Measurements from ENCODE around the gene CFAP61. TPM values are rescaled to one million over a fixed set of nuclear protein-coding genes. Genes with fewer than 3 reads are reported as not detected.

Gene CFAP61
- total and polyA plus RNA-seq, 2 experiments from 2014 or later, result 0.21 TPM; not detected in 1

DNA sequence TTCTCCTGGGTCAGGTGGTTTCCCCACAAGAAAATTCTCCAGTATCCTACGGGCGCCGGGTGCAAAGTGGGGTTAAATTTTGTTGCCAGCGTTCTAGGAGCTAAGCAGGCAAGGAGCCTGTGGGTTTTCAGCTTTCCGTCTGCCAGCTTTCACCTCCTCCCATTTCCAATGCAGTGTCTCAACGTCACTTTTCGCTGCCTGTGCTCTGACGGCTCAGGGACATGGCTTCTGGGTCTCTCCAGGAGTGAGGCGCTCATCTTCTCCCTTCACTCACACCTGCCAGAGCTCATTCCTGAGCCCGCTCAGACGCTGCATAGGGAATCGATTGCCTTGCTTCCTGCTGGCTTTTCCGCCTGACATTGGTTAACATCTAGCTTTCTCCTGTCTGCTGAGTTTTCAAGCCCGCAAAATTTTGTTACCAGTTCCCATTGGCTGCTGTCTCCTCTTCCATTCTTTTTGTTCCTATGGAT lies 42.5 kb upstream of the CFAP61 start:
- no peaks in the 10 kb centered on the region for H3F3A ChIP-seq (replicated peaks; ENCODE audit: low read depth)
- H3K9me3 Mint-ChIP-seq, result no peaks in the 10 kb centered on the region
- H4K20me1 ChIP-seq (replicated peaks; ENCODE audit: insufficient read depth), result no peaks in the 10 kb centered on the region
- peak overlapping the region; percentile 94 for H2AFZ ChIP-seq
- H3K79me2 ChIP-seq (replicated peaks; ENCODE audit: insufficient read depth), result no peaks in the 10 kb centered on the region
- H3K4me3 Mint-ChIP-seq, result peak overlapping the region; percentile 53
- peak overlapping the region; percentile 89 for H3K27ac Mint-ChIP-seq
- H3K27me3 Mint-ChIP-seq (ENCODE audit: insufficient read depth, low read depth, poor library complexity), result peaks cover 7% of the 10 kb centered on the region
- H3K36me3 Mint-ChIP-seq (ENCODE audit: low read depth), result no peaks in the 10 kb centered on the region
- TF ChIP-seq EZH2phosphoT487 (IDR thresholded peaks at IDR 0.05; ENCODE audit: unreplicated experiment) (no peak), ZNF331 (CRISPR knock-in tag; IDR thresholded peaks at IDR 0.05; ENCODE audit: low read depth) (no peak), CREB1 (CRISPR knock-in tag; IDR thresholded peaks at IDR 0.05; ENCODE audit: low read depth) (0 out of 2 replicates have a peak, but pooled peaks have one; percentile 28)
- TF ChIP-seq, protein P1, sequence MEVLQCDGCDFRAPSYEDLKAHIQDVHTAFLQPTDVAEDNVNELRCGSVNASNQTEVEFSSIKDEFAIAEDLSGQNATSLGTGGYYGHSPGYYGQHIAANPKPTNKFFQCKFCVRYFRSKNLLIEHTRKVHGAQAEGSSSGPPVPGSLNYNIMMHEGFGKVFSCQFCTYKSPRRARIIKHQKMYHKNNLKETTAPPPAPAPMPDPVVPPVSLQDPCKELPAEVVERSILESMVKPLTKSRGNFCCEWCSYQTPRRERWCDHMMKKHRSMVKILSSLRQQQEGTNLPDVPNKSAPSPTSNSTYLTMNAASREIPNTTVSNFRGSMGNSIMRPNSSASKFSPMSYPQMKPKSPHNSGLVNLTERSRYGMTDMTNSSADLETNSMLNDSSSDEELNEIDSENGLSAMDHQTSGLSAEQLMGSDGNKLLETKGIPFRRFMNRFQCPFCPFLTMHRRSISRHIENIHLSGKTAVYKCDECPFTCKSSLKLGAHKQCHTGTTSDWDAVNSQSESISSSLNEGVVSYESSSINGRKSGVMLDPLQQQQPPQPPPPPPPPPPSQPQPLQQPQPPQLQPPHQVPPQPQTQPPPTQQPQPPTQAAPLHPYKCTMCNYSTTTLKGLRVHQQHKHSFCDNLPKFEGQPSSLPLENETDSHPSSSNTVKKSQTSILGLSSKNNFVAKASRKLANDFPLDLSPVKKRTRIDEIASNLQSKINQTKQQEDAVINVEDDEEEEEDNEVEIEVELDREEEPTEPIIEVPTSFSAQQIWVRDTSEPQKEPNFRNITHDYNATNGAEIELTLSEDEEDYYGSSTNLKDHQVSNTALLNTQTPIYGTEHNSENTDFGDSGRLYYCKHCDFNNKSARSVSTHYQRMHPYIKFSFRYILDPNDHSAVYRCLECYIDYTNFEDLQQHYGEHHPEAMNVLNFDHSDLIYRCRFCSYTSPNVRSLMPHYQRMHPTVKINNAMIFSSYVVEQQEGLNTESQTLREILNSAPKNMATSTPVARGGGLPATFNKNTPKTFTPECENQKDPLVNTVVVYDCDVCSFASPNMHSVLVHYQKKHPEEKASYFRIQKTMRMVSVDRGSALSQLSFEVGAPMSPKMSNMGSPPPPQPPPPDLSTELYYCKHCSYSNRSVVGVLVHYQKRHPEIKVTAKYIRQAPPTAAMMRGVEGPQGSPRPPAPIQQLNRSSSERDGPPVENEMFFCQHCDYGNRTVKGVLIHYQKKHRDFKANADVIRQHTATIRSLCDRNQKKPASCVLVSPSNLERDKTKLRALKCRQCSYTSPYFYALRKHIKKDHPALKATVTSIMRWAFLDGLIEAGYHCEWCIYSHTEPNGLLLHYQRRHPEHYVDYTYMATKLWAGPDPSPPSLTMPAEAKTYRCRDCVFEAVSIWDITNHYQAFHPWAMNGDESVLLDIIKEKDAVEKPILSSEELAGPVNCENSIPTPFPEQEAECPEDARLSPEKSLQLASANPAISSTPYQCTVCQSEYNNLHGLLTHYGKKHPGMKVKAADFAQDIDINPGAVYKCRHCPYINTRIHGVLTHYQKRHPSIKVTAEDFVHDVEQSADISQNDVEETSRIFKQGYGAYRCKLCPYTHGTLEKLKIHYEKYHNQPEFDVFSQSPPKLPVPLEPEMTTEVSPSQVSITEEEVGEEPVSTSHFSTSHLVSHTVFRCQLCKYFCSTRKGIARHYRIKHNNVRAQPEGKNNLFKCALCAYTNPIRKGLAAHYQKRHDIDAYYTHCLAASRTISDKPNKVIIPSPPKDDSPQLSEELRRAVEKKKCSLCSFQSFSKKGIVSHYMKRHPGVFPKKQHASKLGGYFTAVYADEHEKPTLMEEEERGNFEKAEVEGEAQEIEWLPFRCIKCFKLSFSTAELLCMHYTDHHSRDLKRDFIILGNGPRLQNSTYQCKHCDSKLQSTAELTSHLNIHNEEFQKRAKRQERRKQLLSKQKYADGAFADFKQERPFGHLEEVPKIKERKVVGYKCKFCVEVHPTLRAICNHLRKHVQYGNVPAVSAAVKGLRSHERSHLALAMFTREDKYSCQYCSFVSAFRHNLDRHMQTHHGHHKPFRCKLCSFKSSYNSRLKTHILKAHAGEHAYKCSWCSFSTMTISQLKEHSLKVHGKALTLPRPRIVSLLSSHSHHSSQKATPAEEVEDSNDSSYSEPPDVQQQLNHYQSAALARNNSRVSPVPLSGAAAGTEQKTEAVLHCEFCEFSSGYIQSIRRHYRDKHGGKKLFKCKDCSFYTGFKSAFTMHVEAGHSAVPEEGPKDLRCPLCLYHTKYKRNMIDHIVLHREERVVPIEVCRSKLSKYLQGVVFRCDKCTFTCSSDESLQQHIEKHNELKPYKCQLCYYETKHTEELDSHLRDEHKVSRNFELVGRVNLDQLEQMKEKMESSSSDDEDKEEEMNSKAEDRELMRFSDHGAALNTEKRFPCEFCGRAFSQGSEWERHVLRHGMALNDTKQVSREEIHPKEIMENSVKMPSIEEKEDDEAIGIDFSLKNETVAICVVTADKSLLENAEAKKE (CRISPR knock-in tag; IDR thresholded peaks at IDR 0.05), result no peak
- TF ChIP-seq, protein P2, sequence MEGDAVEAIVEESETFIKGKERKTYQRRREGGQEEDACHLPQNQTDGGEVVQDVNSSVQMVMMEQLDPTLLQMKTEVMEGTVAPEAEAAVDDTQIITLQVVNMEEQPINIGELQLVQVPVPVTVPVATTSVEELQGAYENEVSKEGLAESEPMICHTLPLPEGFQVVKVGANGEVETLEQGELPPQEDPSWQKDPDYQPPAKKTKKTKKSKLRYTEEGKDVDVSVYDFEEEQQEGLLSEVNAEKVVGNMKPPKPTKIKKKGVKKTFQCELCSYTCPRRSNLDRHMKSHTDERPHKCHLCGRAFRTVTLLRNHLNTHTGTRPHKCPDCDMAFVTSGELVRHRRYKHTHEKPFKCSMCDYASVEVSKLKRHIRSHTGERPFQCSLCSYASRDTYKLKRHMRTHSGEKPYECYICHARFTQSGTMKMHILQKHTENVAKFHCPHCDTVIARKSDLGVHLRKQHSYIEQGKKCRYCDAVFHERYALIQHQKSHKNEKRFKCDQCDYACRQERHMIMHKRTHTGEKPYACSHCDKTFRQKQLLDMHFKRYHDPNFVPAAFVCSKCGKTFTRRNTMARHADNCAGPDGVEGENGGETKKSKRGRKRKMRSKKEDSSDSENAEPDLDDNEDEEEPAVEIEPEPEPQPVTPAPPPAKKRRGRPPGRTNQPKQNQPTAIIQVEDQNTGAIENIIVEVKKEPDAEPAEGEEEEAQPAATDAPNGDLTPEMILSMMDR (conservative IDR thresholded peaks at IDR 0.05; ENCODE audit: low read depth in 2 of 2), result no peak
- no peaks in the 10 kb centered on the region for H3K9me2 ChIP-seq (ENCODE audit: insufficient read depth)
- peak; percentile 95 for ATAC-seq
- no peak overlapping the region for H3K27ac ChIP-seq (ENCODE audit: low read depth)
- 0 out of 2 replicates have a peak overlapping the region, but pooled peaks have one; percentile 11 for H3K4me3 ChIP-seq
- H3K36me3 ChIP-seq (ENCODE audit: insufficient read depth), result no peaks in the 10 kb centered on the region
- peak; percentile 65 for DNase-seq (ENCODE audit: low spot score)
- no peaks in the 10 kb centered on the region for H3K27me3 ChIP-seq (ENCODE audit: insufficient read depth)
- 0 out of 2 replicates have a peak overlapping the region, but pooled peaks have one; percentile 27 for H3K4me2 ChIP-seq
- H3K4me1 ChIP-seq (ENCODE audit: insufficient read depth), result peaks cover 13% of the 10 kb centered on the region
- peaks cover 12% of the 10 kb centered on the region for H3K4me1 Mint-ChIP-seq

All from GM23338 (cell line).